Islet precursor cell (in vitro differentiated cells): ENCODE results near the gene CCP110.

Experiments used
- DNase-seq: peaks from one replicate; pipeline ENCODE4 v3.0.0-alpha.2; 2018

Gene CCP110, protein sequence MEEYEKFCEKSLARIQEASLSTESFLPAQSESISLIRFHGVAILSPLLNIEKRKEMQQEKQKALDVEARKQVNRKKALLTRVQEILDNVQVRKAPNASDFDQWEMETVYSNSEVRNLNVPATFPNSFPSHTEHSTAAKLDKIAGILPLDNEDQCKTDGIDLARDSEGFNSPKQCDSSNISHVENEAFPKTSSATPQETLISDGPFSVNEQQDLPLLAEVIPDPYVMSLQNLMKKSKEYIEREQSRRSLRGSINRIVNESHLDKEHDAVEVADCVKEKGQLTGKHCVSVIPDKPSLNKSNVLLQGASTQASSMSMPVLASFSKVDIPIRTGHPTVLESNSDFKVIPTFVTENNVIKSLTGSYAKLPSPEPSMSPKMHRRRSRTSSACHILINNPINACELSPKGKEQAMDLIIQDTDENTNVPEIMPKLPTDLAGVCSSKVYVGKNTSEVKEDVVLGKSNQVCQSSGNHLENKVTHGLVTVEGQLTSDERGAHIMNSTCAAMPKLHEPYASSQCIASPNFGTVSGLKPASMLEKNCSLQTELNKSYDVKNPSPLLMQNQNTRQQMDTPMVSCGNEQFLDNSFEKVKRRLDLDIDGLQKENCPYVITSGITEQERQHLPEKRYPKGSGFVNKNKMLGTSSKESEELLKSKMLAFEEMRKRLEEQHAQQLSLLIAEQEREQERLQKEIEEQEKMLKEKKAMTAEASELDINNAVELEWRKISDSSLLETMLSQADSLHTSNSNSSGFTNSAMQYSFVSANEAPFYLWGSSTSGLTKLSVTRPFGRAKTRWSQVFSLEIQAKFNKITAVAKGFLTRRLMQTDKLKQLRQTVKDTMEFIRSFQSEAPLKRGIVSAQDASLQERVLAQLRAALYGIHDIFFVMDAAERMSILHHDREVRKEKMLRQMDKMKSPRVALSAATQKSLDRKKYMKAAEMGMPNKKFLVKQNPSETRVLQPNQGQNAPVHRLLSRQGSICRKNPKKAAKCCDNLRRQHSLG

DNA sequence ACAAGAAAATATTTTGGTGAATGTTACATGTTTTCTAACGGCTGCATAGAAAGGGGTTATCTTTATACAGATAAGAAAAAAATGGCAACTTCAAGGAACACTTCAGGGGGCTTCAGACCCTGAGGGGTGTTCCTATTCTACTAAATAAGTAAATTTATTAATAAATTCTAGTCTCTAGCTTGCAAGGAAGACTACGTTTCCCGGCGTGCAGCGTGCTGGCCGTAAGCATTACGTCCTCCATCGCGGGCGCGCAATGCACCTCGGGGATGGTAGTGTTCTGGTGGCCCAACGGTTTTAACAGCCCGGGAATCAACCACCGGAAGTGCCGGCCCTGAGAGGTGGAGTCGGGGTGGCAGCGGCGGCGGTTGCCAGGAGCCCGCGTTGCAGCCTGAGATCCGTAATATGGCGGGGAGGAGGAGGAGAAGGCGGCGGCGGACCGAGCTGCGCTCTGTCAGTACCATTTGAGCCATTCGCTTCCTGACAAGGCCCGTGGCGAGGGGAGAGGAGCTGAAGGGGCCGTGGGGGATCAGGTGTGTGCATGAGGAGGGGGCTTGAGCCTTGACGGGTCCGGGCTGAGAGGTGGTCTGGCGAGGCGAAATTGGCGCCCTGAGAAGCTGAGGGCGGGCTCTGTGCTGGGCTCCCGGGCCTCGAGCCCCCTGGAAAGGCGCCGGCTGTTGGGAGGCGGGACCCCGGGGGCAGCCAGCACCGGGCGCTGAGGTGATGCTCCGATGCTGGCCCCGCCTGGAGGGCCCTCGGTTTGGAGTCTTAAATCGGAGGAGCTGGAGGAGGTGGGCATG lies at the start of gene CCP110:
Gene CCP110 (plus strand): TSS at position 384 of the 797 bp plus-strand sequence. CDS start 3,940 bp downstream, outside the sequence.
- peak; percentile 98 for DNase-seq

DNA sequence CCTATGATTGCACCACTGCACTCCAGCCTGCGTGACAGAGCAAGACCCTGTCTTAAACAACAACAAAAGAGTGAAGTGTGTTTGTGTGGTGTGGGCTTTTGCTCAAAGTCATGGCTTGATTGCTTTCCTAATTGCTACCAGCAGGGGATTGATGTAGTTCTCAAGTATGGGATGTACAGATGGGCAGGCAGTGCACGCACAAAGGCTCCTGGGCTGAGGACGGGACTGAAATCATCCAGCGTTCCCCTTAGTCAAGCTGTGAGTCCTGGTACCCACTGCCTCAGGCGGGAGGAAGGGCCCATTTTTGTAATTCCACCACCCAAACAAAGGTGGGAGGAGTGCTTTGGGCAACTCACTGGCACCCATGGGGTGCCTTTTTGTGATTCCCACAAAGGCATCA lies 49.1 kb upstream of the CCP110 start:
- DNase-seq = no peak

DNA sequence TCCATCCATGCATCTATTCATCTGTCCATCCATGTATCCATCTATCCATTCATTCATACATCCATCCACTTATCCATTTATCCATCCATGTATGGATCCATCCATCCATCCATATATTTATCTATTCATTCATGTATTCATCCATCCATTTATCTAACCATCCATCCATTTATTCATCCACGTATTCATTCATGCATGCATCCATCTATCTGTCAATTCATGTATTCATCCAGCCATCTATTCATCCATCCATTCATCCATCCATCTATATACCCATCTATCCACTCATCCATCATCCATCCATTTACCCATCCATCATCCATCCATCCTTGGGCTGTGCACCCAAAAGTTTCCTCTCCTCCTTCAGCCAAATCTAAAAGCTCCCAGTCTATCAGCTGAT lies 45.2 kb upstream of the CCP110 start:
- DNase-seq = no peak

DNA sequence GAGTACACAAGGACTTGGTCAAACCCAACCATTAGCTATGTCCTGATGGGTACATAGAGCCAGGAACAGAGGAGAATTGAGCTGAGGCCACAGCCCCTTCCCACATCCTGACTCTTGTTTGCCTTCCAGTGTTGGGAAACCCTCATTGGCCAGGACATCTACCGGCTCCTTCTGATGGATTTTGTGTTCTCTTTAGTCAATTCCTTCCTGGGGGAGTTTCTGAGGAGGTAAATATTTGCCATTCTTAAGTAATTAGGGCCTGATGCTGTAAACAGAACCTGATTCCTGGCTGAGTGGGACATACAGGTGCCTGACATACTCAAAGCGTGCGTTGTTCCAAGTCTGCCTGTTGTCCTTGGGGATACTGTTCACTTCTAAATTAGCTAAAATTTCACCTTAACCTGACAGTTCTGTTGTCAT lies 44.4 kb upstream of the CCP110 start:
- peak; percentile 82 for DNase-seq

DNA sequence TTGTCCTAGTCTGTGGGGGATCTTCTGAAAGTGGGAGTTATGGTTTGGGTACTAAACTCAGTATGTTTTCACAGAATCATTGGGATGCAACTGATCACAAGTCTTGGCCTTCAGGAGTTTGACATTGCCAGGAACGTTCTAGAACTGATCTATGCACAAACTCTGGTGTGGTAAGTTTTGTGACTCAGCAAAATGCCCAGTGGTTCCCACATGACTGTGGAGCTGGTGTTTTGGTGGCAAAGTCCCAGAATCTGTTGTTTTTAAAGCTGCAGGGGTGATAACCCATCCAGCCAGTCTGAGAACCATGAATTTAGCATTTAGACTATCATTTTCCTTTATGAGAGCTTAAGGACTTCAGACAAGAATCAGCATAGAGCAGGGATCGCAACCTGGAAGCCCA lies 42.4 kb upstream of the CCP110 start:
- DNase-seq = no peak

DNA sequence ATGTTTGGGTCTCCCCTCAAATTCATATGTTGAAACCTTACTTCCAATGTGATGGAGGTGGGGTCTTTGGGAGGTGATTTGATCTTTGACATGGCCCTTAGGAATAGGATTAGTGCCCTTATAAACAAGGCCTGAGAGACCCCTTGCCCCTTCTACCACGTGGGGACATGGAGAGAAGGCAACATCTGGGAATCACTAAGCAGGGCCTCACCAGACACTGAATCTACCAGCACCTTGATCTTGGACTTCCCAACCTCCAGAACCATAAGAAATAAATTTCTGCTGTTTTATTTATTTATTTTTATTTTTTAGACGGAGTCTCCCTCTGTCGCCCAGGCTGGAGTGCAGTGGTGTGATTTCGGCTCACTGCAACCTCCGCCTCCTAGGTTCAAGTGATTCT lies 42.0 kb upstream of the CCP110 start:
- DNase-seq = no peak

DNA sequence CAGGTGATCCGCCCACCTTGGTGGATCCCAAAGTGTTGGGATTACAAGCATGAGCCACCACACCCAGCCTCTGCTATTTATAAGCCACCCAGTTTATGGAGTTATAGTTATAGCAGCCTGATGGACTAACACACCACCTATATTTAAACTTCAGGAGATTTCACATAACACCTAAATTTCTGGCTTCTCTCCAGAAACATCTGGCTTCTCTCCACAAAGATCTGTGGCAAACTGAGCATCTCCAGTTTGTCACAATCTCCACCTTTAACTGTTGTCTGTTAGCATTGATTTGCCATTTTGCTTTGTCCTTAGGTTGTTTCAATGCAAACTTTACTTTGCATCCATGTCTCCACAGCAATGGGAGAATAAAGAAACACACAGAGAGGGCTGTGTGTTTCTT lies 41.5 kb upstream of the CCP110 start:
- no peak for DNase-seq

DNA sequence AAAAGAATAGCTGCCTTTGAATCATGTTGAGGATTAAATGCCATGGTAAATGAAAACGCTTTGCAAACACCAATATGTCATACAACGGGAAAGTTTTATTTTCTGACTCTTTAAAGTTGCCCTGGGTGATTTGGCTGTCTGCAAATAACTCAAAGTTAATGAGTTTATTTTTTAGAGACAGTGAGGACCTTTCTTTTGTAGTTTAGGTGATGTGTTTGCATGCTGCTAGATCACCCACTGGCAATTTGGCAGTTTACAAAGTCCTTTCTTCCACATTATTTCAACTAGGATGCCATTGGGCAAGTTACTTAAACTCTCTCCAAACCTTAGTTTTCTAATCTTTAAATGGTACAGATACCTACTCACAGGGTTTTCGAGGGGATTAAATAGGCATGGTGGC lies 39.6 kb upstream of the CCP110 start:
- DNase-seq = no peak

DNA sequence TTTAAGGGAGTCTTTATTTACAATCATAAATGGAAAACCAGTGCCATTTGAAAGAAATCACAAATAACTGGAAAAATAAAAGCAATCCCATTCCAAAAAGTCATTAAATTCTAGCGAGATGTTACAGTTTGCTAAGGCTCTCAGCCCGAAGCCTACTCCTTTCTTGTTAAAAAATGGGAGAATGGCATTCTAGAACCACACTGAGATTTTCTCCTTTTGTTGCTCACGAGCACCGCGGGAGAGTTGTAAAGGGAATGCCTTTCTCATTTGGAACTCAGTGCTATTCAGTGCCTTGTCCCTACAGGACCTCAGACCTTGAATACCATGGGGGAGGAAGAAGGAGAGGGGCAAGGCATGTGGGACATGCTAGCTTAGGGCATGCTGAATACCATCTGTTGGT lies 38.1 kb upstream of the CCP110 start:
- no peak for DNase-seq

DNA sequence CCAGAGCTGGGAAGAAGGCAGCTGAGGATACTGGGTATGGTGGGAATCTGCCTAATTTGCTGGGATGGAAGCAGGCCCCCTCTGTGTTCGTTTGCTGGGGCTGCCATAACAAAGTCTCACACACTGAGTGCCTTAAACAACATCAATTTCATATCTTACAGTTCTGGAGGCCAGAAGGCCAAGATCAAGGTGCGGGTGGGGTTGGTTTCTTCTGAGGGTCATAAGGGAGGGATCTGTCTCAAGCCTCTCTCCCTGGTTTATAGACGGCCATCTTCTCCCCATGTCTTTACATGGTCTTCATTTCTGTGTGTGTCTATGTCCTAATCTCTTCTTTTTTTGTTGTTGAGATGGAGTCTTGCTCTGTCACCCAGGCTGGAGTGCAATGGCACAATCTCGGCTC lies 37.7 kb upstream of the CCP110 start:
- DNase-seq = no peak

DNA sequence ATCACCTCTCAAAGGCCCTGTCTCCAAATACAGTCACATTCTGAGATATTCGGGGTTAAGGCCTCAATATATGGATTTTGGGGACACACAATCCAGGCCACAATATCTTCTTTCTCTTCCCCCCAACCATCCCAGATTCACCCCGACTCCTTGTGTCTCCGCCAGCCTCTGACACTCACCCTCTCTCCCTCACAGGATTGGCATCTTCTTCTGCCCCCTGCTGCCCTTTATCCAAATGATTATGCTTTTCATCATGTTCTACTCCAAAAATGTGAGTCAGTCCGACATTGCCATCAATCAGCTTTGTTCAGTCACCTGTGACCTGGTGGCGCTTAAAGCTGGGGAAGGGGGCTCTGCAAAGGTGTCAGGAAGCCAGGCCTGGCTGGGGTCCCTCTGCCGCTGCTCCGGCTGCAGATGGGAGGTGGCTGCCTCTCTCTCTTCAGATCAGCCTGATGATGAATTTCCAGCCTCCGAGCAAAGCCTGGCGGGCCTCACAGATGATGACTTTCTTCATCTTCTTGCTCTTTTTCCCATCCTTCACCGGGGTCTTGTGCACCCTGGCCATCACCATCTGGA lies 36.9 kb upstream of the CCP110 start:
- no peak for DNase-seq

DNA sequence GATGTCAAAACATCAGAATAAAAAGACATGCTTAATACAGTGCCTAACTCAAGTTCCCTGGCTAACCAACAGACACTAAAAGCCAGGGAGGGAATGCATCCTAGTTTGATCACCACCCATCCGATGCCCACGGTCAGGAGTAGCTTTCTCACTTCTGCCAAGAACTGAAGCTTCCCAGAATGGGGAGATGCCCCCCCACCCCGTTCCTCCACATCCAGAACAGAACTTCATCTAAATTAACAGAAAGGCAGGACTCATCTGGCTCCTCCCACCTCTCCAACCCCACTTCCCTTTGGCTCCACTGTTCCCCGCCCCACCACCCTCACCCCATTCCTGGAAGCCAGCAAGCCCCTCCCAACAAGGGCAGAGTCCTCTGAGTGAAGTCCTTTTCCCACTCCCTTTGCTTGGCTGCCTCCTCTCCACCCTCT lies 35.5 kb upstream of the CCP110 start:
- DNase-seq = no peak

DNA sequence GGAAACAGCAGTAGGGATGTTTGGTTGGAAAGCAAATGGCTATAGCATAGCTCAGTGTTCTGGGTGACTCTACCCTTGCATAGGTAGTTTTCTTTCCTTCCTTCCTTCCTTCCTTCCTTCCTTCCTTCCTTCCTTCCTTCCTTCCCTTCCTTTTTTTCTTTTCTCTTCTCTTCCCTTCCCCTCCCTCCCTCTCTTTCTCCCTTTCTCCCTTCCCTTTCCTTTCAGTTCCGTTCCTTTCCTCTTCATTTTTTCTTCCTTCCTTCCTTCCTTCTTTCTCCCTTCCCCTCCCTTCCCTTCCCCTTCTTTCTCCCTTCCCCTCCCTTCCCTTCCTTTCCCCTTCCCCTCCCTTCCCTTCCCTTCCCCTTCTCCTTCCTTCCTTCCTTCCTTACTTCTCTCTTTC lies 33.1 kb upstream of the CCP110 start:
- no peak for DNase-seq

DNA sequence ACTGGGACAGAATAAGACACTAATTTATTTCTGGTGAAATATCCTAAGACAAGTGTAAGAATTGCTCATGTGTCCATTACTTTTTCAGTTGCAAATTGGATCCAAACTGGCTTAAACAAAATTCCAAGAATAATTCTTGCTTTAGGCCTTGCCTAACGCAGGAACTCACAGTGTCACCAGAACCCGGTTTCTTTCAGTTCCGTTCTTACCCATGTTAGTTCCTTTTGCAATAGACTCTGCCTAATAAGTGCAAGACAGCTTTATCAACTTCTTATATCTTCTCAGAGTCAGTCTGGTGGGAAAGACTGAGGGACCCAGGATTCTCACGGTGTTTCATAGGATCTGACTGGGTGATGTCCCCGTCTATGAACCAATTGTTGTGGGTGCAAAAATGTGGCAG lies 26.6 kb upstream of the CCP110 start:
- DNase-seq = no peak

DNA sequence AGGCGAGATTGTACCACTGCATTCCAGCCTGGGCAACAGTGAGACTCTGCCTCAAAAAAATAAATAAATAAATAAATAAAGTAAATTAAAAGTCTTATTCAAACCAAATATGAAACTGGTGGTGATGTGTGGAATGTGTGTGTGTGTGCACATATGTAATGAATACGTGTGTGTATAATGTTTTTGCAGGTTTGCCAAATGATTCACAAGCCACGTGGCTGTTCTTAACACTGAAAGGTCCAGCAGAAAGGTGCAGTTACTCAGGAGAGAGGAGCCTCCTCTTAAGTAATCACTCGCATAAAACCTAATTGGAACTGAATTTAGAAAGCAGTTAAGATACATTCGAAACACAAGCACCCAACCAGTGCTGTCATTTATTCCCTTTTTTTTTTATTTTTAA lies 24.7 kb upstream of the CCP110 start:
- no peak for DNase-seq

DNA sequence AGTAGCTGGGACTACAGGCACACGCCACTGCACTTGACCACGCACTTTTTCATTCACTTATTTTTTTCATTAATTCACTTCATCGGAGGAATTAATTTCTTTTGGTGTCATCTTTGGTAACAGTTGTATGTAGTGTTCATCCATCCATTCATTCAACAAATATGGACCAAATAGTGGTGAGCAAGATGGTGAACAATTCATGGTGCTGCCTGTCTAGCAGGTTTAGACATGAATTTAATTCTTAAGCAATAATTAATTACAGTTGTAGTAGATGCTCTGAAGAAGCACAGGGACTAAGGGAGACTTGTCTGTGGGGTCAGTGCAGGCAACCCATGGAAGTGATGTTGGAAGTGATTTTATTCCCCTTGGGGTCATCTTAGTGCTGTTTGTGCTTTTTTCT lies 24.3 kb upstream of the CCP110 start:
- DNase-seq = no peak

DNA sequence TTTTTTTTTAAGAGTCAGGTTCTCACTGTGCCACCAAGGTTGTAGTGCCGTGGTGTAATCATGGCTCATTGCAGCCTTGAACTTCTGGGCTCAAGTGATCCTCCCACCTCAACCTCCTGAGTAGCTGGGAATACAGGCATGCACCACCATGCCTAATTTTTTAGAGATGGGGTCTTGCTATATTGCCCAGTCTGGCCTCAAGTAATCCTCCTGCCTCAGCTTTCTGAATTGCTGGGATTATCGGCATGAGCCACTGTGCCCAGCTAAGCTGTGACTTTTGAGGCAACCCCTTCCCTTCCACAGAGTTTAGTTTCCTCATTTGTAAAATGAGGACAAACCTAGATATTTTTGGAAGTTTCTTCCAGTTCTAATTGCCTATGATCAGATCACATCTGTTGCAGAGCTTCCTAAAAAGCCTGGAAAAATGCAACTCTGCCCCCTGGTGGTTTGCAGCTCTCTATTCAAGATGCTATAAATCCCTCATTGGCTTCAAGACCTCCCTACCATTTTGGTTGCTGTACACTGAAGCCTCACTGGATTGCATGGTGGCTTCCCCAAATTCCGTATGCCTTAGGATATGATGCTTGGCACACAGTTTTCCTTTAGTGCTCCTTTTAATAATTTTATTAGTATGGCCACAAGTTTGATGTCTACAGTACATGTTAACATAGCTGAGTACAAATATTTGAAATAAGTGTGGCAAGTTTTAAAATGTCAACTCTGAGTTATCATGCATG lies 21.2 kb upstream of the CCP110 start:
- DNase-seq = peak; percentile 81

DNA sequence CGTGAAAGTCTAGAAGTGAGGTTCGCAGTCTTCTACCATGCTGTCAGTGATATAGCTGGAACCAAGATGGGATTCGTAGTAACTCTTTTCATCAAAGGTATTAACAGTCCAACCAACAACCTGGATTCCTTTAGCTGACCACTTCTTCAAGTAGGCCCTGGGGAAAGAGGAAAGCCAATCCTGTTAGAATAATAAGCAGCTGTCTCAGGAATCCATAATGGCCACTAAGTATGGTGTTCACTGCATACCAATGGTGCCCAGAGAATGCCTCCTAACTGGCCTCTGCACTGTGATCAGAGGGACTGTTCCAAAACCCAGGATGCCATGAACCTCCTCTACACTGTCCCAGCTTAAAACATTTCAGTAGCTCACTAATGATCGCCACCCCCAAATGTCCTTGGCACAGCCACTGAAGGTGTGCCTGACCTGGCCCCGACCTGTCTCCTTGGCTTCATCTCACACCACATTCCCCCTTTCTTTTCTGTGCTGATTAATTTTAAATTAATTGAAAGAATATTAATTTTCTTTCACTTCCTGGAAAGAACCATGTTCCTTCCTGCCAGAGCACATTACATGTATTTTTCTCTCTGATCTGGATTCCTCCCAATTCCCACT lies 20.2 kb upstream of the CCP110 start:
- DNase-seq = no peak

DNA sequence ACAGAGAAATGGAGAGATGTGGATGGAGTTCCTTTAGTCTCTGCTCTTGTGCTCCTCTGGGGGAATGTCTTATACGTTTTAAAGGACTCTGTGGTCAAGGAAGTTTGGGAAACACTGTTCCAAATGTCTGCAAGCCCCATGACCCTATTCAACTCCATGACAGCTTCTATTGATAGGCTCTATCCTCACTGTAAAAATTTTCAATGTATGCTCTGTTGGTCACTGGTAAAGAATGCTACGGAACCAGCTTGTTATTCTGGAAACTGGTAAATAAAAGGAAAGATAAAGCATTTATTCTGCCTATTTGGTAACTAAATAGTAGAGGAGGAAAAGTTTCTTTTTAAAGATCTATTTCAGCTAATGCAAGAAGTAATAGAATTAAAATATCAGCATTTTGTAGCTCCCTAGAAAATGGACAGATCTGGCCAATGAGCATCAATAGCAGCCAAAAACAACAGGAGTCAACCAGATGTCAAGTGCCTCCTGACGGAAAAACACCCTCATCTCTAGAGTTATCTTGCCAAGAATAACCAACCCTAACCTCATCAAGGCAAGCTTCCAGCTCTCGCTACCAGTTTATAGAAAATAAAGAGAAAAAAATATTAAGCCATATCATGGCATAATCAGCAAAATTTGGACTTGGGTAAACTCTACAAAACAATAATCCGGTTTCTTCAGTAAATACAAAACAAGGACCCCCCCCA lies 18.0 kb upstream of the CCP110 start:
- DNase-seq = no peak

DNA sequence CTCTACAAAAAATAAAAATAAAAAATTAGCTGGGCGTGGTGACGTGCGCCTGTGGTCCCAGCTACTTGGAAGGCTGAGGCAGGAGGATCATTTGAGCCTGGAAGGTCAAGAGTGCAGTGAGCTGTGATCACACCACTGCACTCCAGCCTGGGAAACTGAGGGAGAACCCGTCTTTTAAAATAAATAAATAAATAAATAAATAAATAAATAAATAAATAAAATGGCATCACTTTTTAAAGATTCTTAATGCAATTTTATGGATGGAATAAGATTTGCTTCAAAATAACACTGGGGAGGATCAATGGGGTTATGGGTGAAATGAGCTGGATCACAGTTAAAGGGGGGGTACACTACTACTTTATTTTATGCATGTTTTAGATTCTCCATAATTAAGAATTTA lies 16.8 kb upstream of the CCP110 start:
- no peak for DNase-seq

DNA sequence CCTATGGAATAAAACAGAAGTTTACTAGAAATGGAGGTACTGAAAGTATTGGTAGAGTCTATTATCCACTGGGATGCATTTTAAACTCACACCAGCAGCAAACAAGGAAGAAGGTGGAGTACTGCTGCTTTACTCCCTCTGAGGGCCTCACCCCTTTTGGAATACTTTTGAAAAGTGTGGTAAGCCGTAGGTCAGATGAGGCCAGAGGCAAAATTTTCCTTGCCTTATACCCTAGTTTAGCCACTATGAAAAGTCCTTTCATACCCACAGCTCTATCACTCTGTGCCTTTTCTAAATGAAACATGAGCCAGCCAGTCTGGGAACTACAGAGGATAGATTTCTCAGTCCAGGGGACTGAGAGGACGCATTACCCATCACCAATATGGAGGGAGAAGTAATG lies 15.9 kb upstream of the CCP110 start:
- DNase-seq = no peak
